Hematopoietic multipotent progenitor cell treated with erythropoietin and hydrocortisone succinate and interleukin-3 and kit ligand, for 17 days (in vitro differentiated cells): Measurements from ENCODE around the gene GLCCI1.

ENCODE experiments used
- DNase-seq: peaks from one replicate; pipeline ENCODE4 v3.0.0-alpha.2; 2015; ENCODE audit warnings: low spot score

The GLCCI1 gene

GRCh38 chr7:8130663-8131062, 162.1 kb downstream of the GLCCI1 start:
- DNase-seq = no peak

GRCh38 chr7:8131694-8132605, 163.4 kb downstream of the GLCCI1 start:
- DNase-seq = peak; percentile 47

- DNase-seq = no peak
These were observed 164.7 kb downstream of the GLCCI1 start for GRCh38 chr7:8133188-8133848.

- DNase-seq = no peak
These were observed 165.6 kb downstream of the GLCCI1 start for GRCh38 chr7:8134089-8134733.

GRCh38 chr7:8135417-8135816, 166.8 kb downstream of the GLCCI1 start:
- DNase-seq = no peak

GRCh38 chr7:8136051-8136730, 167.6 kb downstream of the GLCCI1 start:
- DNase-seq = no peak
